Ovary (tissue), 3 donors: ENCODE measurements around the gene CD109.

Experiments used
- EP300 ChIP-seq: sonication (generic); formaldehyde crosslinking; IDR thresholded peaks from one replicate; pipeline ENCODE4 v1.6.1; 2017; ENCODE audit warnings: antibody characterized with exemption
- POLR2A ChIP-seq: fragments of 450-650 bp; IDR thresholded peaks from one replicate; pipeline ENCODE4 v1.6.1; 2017; ENCODE audit warnings: antibody characterized with exemption, mild to moderate bottlenecking, moderate library complexity
- TF ChIP-seq, protein P1 (sequence below), 3 donors: fragments of 450-650 bp in 2 of 3; fragments of 200-600 bp in 1 of 3; IDR thresholded peaks; one replicate each; pipeline versions ENCODE4 v1.5.1 to v1.8.0; 2016 to 2022; ENCODE audit warnings: antibody characterized with exemption in 3 of 3, mild to moderate bottlenecking in 1 of 3
- donor health status: DM: no; HTN: no; CAD: no.

DNA sequence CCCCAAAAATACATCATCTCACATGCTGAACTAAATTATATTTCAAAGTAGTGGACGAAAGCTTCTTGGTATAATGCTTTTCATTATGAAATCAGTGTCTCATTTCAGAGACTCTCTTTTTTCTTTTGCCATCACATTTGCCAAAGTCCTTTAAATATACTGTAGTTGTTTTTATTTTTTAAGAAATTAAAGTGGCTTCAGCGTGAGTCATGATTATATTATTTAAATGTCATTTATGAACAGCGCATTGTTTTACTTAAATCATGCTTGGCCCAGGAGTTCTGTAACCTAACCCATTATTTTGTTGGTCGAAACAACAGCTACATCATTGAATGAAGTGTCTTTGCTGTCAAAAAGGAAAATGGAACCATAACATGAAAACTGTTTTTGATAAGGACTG lies 100.9 kb downstream of the CD109 start:
- TF ChIP-seq, protein P1, sequence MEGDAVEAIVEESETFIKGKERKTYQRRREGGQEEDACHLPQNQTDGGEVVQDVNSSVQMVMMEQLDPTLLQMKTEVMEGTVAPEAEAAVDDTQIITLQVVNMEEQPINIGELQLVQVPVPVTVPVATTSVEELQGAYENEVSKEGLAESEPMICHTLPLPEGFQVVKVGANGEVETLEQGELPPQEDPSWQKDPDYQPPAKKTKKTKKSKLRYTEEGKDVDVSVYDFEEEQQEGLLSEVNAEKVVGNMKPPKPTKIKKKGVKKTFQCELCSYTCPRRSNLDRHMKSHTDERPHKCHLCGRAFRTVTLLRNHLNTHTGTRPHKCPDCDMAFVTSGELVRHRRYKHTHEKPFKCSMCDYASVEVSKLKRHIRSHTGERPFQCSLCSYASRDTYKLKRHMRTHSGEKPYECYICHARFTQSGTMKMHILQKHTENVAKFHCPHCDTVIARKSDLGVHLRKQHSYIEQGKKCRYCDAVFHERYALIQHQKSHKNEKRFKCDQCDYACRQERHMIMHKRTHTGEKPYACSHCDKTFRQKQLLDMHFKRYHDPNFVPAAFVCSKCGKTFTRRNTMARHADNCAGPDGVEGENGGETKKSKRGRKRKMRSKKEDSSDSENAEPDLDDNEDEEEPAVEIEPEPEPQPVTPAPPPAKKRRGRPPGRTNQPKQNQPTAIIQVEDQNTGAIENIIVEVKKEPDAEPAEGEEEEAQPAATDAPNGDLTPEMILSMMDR (IDR thresholded peaks at IDR 0.05) = no peak
- TF ChIP-seq EP300 (no peak), POLR2A (no peak)
